A549 (cell line): ENCODE results near the gene RHCG. TPM values are rescaled to one million over a fixed set of nuclear protein-coding genes. Genes with fewer than 3 reads are reported as not detected.

Source experiments
- ATAC-seq, 2 experiments: fragments of 200-7000 bp in 1 of 2; fragments of >200 bp in 1 of 2; cut with Nextera tagmentation in 1 of 2; cut with Tn5 transposase in 1 of 2; 3 replicates each; pipeline versions ENCODE4 v1.8.0 to v1.9.1; 2018 to 2020; ENCODE audit warnings: mild to moderate bottlenecking in 1 of 2, moderate library complexity in 1 of 2
- CTCF ChIA-PET: fragments of 300-600 bp; sonication (Branson Sonifier 250); formaldehyde crosslinking; extraction: SDS; loops from one replicate; lab custom pipeline; 2021; ENCODE audit warnings: antibody characterized with exemption, inconsistent platforms; lab: Yijun Ruan, JAX
- POLR2A ChIA-PET: fragments of 350-600 bp; formaldehyde crosslinking; extraction: SDS; loops from one replicate; lab custom pipeline; 2021; ENCODE audit warnings: antibody characterized with exemption, inconsistent platforms; lab: Yijun Ruan, JAX
- DNase-seq, 2 experiments: peaks; one replicate each; pipeline versions ENCODE4 v3.0.0 to v3.0.0-alpha.2; 2011 to 2016; ENCODE audit warnings: low read depth in 1 of 2, low spot score in 1 of 2
- FAIRE-seq: peaks from 2 replicates; lab custom pipeline; 2011; peaks lifted over from hg19 to GRCh38; lab: Jason Lieb, UNC
- H3K27ac ChIP-seq, 2 experiments: fragments of >200 bp; sonication (Bioruptor Twin); formaldehyde crosslinking; 3 replicates each; pipeline ENCODE4 v1.5.1; 2016 to 2017
- H3K4me1 ChIP-seq: fragments of >200 bp; sonication (Bioruptor Twin); formaldehyde crosslinking; 3 replicates; pipeline ENCODE4 v1.6.1; 2016
- H3K4me2 ChIP-seq: fragments of >200 bp; sonication (Bioruptor Twin); formaldehyde crosslinking; 3 replicates; pipeline ENCODE4 v1.6.1; 2016
- H3K4me3 ChIP-seq: fragments of >200 bp; sonication (Bioruptor Twin); formaldehyde crosslinking; 3 replicates; pipeline ENCODE4 v1.5.1; 2016
- H3K9me3 ChIP-seq: fragments of >200 bp; sonication (Bioruptor Twin); formaldehyde crosslinking; 3 replicates; pipeline ENCODE4 v1.6.1; 2016
- ATOH8 ChIP-seq: fragments of 250-450 bp; sonication (Bioruptor Pico); IDR thresholded peaks from 2 replicates; pipeline ENCODE4 v1.5.0; 2020; ENCODE audit warnings: low read depth, mild to moderate bottlenecking, moderate library complexity
- BCL3 ChIP-seq: fragments of >200 bp; sonication (Bioruptor Twin); formaldehyde crosslinking; IDR thresholded peaks from 3 replicates; pipeline ENCODE4 v1.6.1; 2016
- CEBPB ChIP-seq, 2 experiments: fragments of >200 bp in 1 of 2; sonication (Bioruptor Twin) in 1 of 2; formaldehyde crosslinking in 1 of 2; IDR thresholded peaks; 2 replicates each; pipeline ENCODE4 v1.6.1; 2012 to 2016
- E2F6 ChIP-seq: IDR thresholded peaks from 2 replicates; pipeline ENCODE4 v1.6.1; 2012; ENCODE audit warnings: low read depth, borderline replicate concordance
- EHF ChIP-seq: fragments of 250-450 bp; sonication (Bioruptor Pico); IDR thresholded peaks from 2 replicates; pipeline ENCODE4 v1.5.0; 2020; ENCODE audit warnings: mild to moderate bottlenecking
- FOSB ChIP-seq: fragments of 250-450 bp; sonication (Bioruptor Pico); IDR thresholded peaks from 2 replicates; pipeline ENCODE4 v1.5.0; 2020; ENCODE audit warnings: mild to moderate bottlenecking, moderate library complexity
- HDAC2 ChIP-seq: fragments of 200-600 bp; sonication (generic); IDR thresholded peaks from 2 replicates; pipeline ENCODE4 v1.6.1; 2016
- HEYL ChIP-seq: fragments of 250-450 bp; sonication (Bioruptor Pico); IDR thresholded peaks from 2 replicates; pipeline ENCODE4 v1.8.0; 2021; ENCODE audit warnings: mild to moderate bottlenecking, moderate library complexity
- HMGXB4 ChIP-seq: fragments of 250-450 bp; sonication (Bioruptor Pico); IDR thresholded peaks from 2 replicates; pipeline ENCODE4 v1.5.0; 2021; ENCODE audit warnings: mild to moderate bottlenecking, moderate library complexity, borderline replicate concordance
- KDM1A ChIP-seq: fragments of 200-600 bp; sonication (generic); IDR thresholded peaks from 2 replicates; pipeline ENCODE4 v1.6.1; 2016; ENCODE audit warnings: low read depth, mild to moderate bottlenecking
- MAFK ChIP-seq: fragments of 450-650 bp; IDR thresholded peaks from 2 replicates; pipeline ENCODE4 v1.6.1; 2014; ENCODE audit not compliant: partially characterized antibody
- NPAS2 ChIP-seq: fragments of 250-450 bp; sonication (Bioruptor Pico); IDR thresholded peaks from 2 replicates; pipeline ENCODE4 v1.8.0; 2022; ENCODE audit warnings: mild to moderate bottlenecking, moderate library complexity, borderline replicate concordance
- PBX3 ChIP-seq: IDR thresholded peaks from 2 replicates; pipeline ENCODE4 v1.6.1; 2012
- REST ChIP-seq: fragments of 200-600 bp; sonication (generic); IDR thresholded peaks from 2 replicates; pipeline ENCODE4 v1.6.1; 2016; ENCODE audit warnings: antibody characterized with exemption, mild to moderate bottlenecking, moderate library complexity
- SREBF2 ChIP-seq: fragments of 450-650 bp; IDR thresholded peaks from 2 replicates; pipeline ENCODE4 v1.6.1; 2014; ENCODE audit warnings: mild to moderate bottlenecking, moderate library complexity
- ZNF302 ChIP-seq: fragments of 250-450 bp; sonication (Bioruptor Pico); IDR thresholded peaks from 2 replicates; pipeline ENCODE4 v1.9.0; 2021; ENCODE audit warnings: inconsistent platforms, mild to moderate bottlenecking, moderate library complexity
- WGBS: methylation state at CpG from one replicate; pipeline ENCODE4 v1.1.6; 2017; ENCODE audit errors: missing lambda C conversion rate; 5-methylcytosine and 5-hydroxymethylcytosine counted together
- polyA plus RNA-seq, 4 experiments: library from polyadenylated mRNA; depleted of rRNA in 3 of 4; stranded (reverse); fragments of >200 nt; fragmentation: RNase III in 1 of 4; extraction: RNeasy Plus Mini Kit Qiagen cat#74134 plus additional on column Dnase treatment in 1 of 4; gene quantifications; 2 replicates in 3 of 4; 3 replicates in 1 of 4; pipeline ENCODE4 v1.2.3, GENCODE V29; 2011 to 2017

Gene RHCG
- polyA plus RNA-seq, 2 of the 4 experiments (the other 2 are of a cell fraction) = 3.6 to 11.0 TPM

GRCh38 chr15:89444241-89445225 lies 51.9 kb downstream of the RHCG start:
- Histone ChIP-seq H3K4me1 (no peaks in the 10 kb centered on the region), H3K9me3 (no peaks in the 10 kb centered on the region), H3K4me2 (no peak overlapping the region), H3K27ac (no peak overlapping the region), H3K4me3 (no peak overlapping the region)
- WGBS = 77% methylated on average over 14 of the region's 17 CpGs
- ChIA-PET CTCF (interaction anchor here (0.5 to 18.2 kb wide), 17 partner anchors 10 to 199 kb away, joined by 3 to 369 read pairs (median 7); partner anchors contain the start of gene RHCG), POLR2A (no interaction called here)
- no peak for TF ChIP-seq CEBPB (IDR thresholded peaks at IDR 0.05)
- TF ChIP-seq ATOH8 = no peak
- no peak for TF ChIP-seq BCL3
- no peak for TF ChIP-seq MAFK
- TF ChIP-seq E2F6 = no peak
- no peak for TF ChIP-seq HDAC2
- no peak for TF ChIP-seq KDM1A
- TF ChIP-seq FOSB (CRISPR knock-in tag) = no peak
- no peak for TF ChIP-seq PBX3
- DNase-seq (no peak), FAIRE-seq (no peak), ATAC-seq (no peak)

- DNase-seq = no peak
- ChIA-PET CTCF (interaction anchor here (0.9 to 18.2 kb wide), 33 partner anchors 7 to 237 kb away, joined by 3 to 369 read pairs (median 6); partner anchors contain the start of genes RHCG and TICRR), POLR2A (no interaction called here)
- Histone ChIP-seq H3K4me1 (no peaks in the 10 kb centered on the region), H3K27ac (no peak overlapping the region), H3K4me2 (no peak overlapping the region), H3K9me3 (no peaks in the 10 kb centered on the region), H3K4me3 (no peak overlapping the region)
- no peak for FAIRE-seq
- 50% methylated on average over 3 of the region's 3 CpGs for WGBS
- TF ChIP-seq E2F6 = no peak
- TF ChIP-seq EHF (CRISPR knock-in tag) = no peak
- TF ChIP-seq REST = no peak
- no peak for TF ChIP-seq SREBF2
- TF ChIP-seq MAFK = no peak
- no peak for TF ChIP-seq NPAS2 (CRISPR knock-in tag)
- TF ChIP-seq ZNF302 = no peak
- TF ChIP-seq HMGXB4 (CRISPR knock-in tag) = no peak
- TF ChIP-seq HEYL (CRISPR knock-in tag) = no peak
- ATAC-seq = peak; percentile 24 to 26; a peak in 2 of 6 replicates
Measured at GRCh38 chr15:89443581-89443980, 52.8 kb downstream of the RHCG start.
